ENCODE data around the gene AHNAK.

DNA sequence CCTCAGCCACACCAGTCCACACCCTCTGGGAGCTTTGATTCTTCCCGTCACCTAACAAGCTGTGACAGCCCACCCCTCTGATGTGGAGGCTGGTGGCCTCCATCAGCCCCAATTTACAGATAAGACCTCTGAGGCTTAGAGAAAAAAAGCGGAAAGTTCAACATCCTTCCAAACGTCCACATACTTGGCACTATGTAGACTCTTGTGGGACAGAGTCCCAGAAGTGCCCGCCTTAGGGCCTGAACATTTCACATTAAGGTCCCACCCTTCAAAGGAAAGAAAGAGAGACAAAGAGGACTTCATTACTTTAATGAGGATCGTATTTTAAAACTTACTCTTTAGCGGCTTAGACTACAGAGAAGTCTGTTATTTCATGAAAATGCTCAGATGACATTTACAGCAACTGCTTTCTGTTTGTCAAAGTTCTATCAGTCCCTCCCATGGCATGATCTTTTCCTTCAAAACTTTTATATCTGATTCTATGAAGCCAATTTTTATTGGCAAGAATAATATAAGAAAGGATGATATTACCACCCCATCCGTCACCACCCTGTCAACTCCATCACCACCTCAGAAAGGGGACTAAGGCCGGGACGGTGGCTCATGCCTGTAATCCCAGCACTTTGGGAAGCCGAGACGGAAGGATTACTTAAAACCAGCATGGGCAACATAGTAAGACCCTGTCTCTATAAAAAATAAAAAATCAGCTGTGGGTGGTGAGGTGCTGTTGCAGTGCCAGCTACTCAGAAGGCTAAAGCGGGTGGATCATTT, 143.5 kb downstream of the AHNAK start:
- TF ChIP-seq, protein P1, sequence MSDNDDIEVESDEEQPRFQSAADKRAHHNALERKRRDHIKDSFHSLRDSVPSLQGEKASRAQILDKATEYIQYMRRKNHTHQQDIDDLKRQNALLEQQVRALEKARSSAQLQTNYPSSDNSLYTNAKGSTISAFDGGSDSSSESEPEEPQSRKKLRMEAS (IDR thresholded peaks at IDR 0.05; ENCODE audit: insufficient read depth, insufficient read length) = no peak
- TF ChIP-seq, protein P2, sequence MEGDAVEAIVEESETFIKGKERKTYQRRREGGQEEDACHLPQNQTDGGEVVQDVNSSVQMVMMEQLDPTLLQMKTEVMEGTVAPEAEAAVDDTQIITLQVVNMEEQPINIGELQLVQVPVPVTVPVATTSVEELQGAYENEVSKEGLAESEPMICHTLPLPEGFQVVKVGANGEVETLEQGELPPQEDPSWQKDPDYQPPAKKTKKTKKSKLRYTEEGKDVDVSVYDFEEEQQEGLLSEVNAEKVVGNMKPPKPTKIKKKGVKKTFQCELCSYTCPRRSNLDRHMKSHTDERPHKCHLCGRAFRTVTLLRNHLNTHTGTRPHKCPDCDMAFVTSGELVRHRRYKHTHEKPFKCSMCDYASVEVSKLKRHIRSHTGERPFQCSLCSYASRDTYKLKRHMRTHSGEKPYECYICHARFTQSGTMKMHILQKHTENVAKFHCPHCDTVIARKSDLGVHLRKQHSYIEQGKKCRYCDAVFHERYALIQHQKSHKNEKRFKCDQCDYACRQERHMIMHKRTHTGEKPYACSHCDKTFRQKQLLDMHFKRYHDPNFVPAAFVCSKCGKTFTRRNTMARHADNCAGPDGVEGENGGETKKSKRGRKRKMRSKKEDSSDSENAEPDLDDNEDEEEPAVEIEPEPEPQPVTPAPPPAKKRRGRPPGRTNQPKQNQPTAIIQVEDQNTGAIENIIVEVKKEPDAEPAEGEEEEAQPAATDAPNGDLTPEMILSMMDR (IDR thresholded peaks at IDR 0.05; ENCODE audit: extremely low read depth in 1 of 2, insufficient read depth in 1 of 2, low read depth in 1 of 2, low read length in 2 of 2) = no peak
- TF ChIP-seq EZH2 (IDR thresholded peaks at IDR 0.05; ENCODE audit: borderline replicate concordance, low read depth, low read length, severe bottlenecking) (no peak), POLR2A (IDR thresholded peaks at IDR 0.05; ENCODE audit: low read depth, low read length) (no peak), MYC (IDR thresholded peaks at IDR 0.05; ENCODE audit: low read depth, low read length) (no peak), GATA2 (IDR thresholded peaks at IDR 0.05; ENCODE audit: insufficient read depth, insufficient read length, low read depth, low read length) (no peak), JUN (IDR thresholded peaks at IDR 0.05; ENCODE audit: borderline replicate concordance, insufficient read depth, insufficient read length, low read depth) (no peak), POLR2AphosphoS5 (IDR thresholded peaks at IDR 0.05; ENCODE audit: insufficient read depth, low read depth, low read length) (no peak)
